ENCODE measurements around the gene IRX6. TPM values are rescaled to one million over a fixed set of nuclear protein-coding genes. Genes with fewer than 3 reads are reported as not detected.

IRX6 gene
- total RNA-seq, 1 donor: not detected

- no peak overlapping the region for H3K4me3 ChIP-seq (ENCODE audit: low read depth, low read length)
- no peak for TF ChIP-seq CTCF (IDR thresholded peaks at IDR 0.05; ENCODE audit: insufficient read depth, low read depth, low read length)
- DNase-seq (ENCODE audit: low read depth): no peak
These were observed 9.7 kb downstream of the IRX6 start for GRCh38 chr16:55333684-55334083.

- DNase-seq (ENCODE audit: low read depth): no peak
- TF ChIP-seq CTCF (IDR thresholded peaks at IDR 0.05; ENCODE audit: insufficient read depth, low read depth, low read length): no peak
These were observed 14.6 kb downstream of the IRX6 start for GRCh38 chr16:55338646-55339045.

GRCh38 chr16:55340445-55340844 lies 16.4 kb downstream of the IRX6 start:
- H3K4me3 ChIP-seq (ENCODE audit: low read depth, low read length): no peak overlapping the region
- TF ChIP-seq CTCF (IDR thresholded peaks at IDR 0.05; ENCODE audit: insufficient read depth, low read depth, low read length): no peak
- no peak for DNase-seq (ENCODE audit: low read depth)

More at GRCh38 chr16:55338646-55339045, 14.6 kb downstream of the IRX6 start:
- no peak overlapping the region for H3K4me3 ChIP-seq (ENCODE audit: low read depth, low read length)

- no peak overlapping the region for H3K4me3 ChIP-seq (ENCODE audit: low read depth, low read length)
- DNase-seq (ENCODE audit: low read depth): no peak
- TF ChIP-seq CTCF (IDR thresholded peaks at IDR 0.05; ENCODE audit: insufficient read depth, low read depth, low read length): no peak
These were observed 17.7 kb downstream of the IRX6 start for GRCh38 chr16:55341681-55342080.

- DNase-seq (ENCODE audit: low read depth): no peak
- TF ChIP-seq CTCF (IDR thresholded peaks at IDR 0.05; ENCODE audit: insufficient read depth, low read depth, low read length): no peak
- H3K4me3 ChIP-seq (ENCODE audit: low read depth, low read length): no peak overlapping the region
These were observed 22.5 kb downstream of the IRX6 start for GRCh38 chr16:55346475-55346874.

GRCh38 chr16:55349867-55350266 lies 25.9 kb downstream of the IRX6 start:
- no peak for TF ChIP-seq CTCF (IDR thresholded peaks at IDR 0.05; ENCODE audit: insufficient read depth, low read depth, low read length)
- no peak overlapping the region for H3K4me3 ChIP-seq (ENCODE audit: low read depth, low read length)
- no peak for DNase-seq (ENCODE audit: low read depth)

- no peak overlapping the region for H3K4me3 ChIP-seq (ENCODE audit: low read depth, low read length)
- no peak for DNase-seq (ENCODE audit: low read depth)
- no peak for TF ChIP-seq CTCF (IDR thresholded peaks at IDR 0.05; ENCODE audit: insufficient read depth, low read depth, low read length)
These were observed 27.0 kb downstream of the IRX6 start for GRCh38 chr16:55350984-55351383.

Data from fibroblast of villous mesenchyme (primary cell).